ENCODE measurements around the gene YIF1B. TPM values are rescaled to one million over a fixed set of nuclear protein-coding genes. Genes with fewer than 3 reads are reported as not detected.

YIF1B gene
- total and polyA plus RNA-seq, 2 donors (not counting 1 experiment from before 2014, with no cell fraction given), result 31.6 to 58.3 TPM

GRCh38 chr19:38273499-38273898 is 42.2 kb downstream of the YIF1B start:
- peaks cover 12% of the 10 kb centered on the region for H4K20me1 ChIP-seq (ENCODE audit: control insufficient read depth, insufficient read depth, low read length, poor library complexity, severe bottlenecking)

GRCh38 chr19:38270587-38271167 is 45.1 kb downstream of the YIF1B start:
- peaks cover 25% of the 10 kb centered on the region for H3K4me1 Mint-ChIP-seq
- no peak for DNase-seq
- no peaks in the 10 kb centered on the region for H3K27me3 ChIP-seq (replicated peaks in 1 of 4; ENCODE audit: control extremely low read depth in 1 of 4, control insufficient read depth in 3 of 4, insufficient read depth in 4 of 4, low read length in 3 of 4)
- no peaks in the 10 kb centered on the region for H3K36me3 ChIP-seq (replicated peaks in 1 of 2; ENCODE audit: control extremely low read depth in 1 of 2, control insufficient read depth in 1 of 2, extremely low read depth in 1 of 2, insufficient read depth in 2 of 2, low read length in 1 of 2)
- peaks cover 12% of the 10 kb centered on the region for H4K20me1 ChIP-seq (ENCODE audit: control insufficient read depth, insufficient read depth, low read length, poor library complexity, severe bottlenecking)
- ChIA-PET CTCF (no interaction called here), POLR2A (no interaction called here)
- no peaks in the 10 kb centered on the region for H3K27me3 Mint-ChIP-seq
- no peak overlapping the region for H3K4me3 ChIP-seq (ENCODE audit: control extremely low read depth in 1 of 5, extremely low read depth in 1 of 5, insufficient read depth in 1 of 5, low read depth in 2 of 5, low read length in 4 of 5)
- H3K9me3 Mint-ChIP-seq (ENCODE audit: insufficient read depth), result no peaks in the 10 kb centered on the region
- 95% methylated on average over 2 of the region's 5 CpGs for WGBS (ENCODE audit: insufficient coverage)
- no peaks in the 10 kb centered on the region for H3K9me3 ChIP-seq (ENCODE audit: control extremely low read depth in 1 of 3, control insufficient read depth in 2 of 3, insufficient read depth in 1 of 3, low read length in 2 of 3)
- intact Hi-C loops (cut with micrococcal nuclease), result no loop called here
- H3K4me3 Mint-ChIP-seq, result no peak overlapping the region
- no peak overlapping the region for H3K4me2 ChIP-seq (replicated peaks; ENCODE audit: low read depth, low read length, poor library complexity, severe bottlenecking)
- no peak for ATAC-seq (ENCODE audit: low read depth)
- no peak overlapping the region for H3K27ac ChIP-seq (ENCODE audit: low read length in 2 of 2)
- H3K9ac ChIP-seq (ENCODE audit: low read length), result no peak overlapping the region
- peaks cover 74% of the 10 kb centered on the region for H3K79me2 ChIP-seq (ENCODE audit: control insufficient read depth, insufficient read depth, low read length)
- peaks cover under 1 to 3% of the 10 kb centered on the region in 2 donors for H3K4me1 ChIP-seq (ENCODE audit: control insufficient read depth in 2 of 2, insufficient read depth in 2 of 2, low read length in 2 of 2)
- H3K27ac Mint-ChIP-seq, result no peak overlapping the region
- no peak overlapping the region for H2AFZ ChIP-seq (ENCODE audit: insufficient read depth, low read depth, low read length, poor library complexity, severe bottlenecking)
- TF ChIP-seq CTCF (IDR thresholded peaks at IDR 0.05), result no peak
- no peak for TF ChIP-seq EZH2 (IDR thresholded peaks at IDR 0.05; ENCODE audit: borderline replicate concordance, insufficient read depth, low read depth, low read length, poor library complexity, severe bottlenecking)

More at GRCh38 chr19:38273499-38273898, 42.2 kb downstream of the YIF1B start:
- Histone ChIP-seq H3K27ac (ENCODE audit: low read length in 2 of 2) (no peak overlapping the region), H3K36me3 (replicated peaks in 1 of 2; ENCODE audit: control extremely low read depth in 1 of 2, control insufficient read depth in 1 of 2, extremely low read depth in 1 of 2, insufficient read depth in 2 of 2, low read length in 1 of 2) (no peaks in the 10 kb centered on the region), H2AFZ (ENCODE audit: insufficient read depth, low read depth, low read length, poor library complexity, severe bottlenecking) (no peak overlapping the region), H3K79me2 (ENCODE audit: control insufficient read depth, insufficient read depth, low read length) (peaks cover 66% of the 10 kb centered on the region), H3K9ac (ENCODE audit: low read length) (no peak overlapping the region), H3K27me3 (replicated peaks in 1 of 4; ENCODE audit: control extremely low read depth in 1 of 4, control insufficient read depth in 3 of 4, insufficient read depth in 4 of 4, low read length in 3 of 4) (no peaks in the 10 kb centered on the region), H3K4me3 (ENCODE audit: control extremely low read depth in 1 of 5, extremely low read depth in 1 of 5, insufficient read depth in 1 of 5, low read depth in 2 of 5, low read length in 4 of 5) (no peak overlapping the region), H3K4me2 (replicated peaks; ENCODE audit: low read depth, low read length, poor library complexity, severe bottlenecking) (no peak overlapping the region), H3K4me1 (ENCODE audit: control insufficient read depth in 2 of 2, insufficient read depth in 2 of 2, low read length in 2 of 2) (no peaks in the 10 kb centered on the region), H3K9me3 (ENCODE audit: control extremely low read depth in 1 of 3, control insufficient read depth in 2 of 3, insufficient read depth in 1 of 3, low read length in 2 of 3) (no peaks in the 10 kb centered on the region)
- ChIA-PET POLR2A (no interaction called here), CTCF (interaction anchor here (0.6 kb wide), 1 partner anchor 17 kb away, joined by 3 read pairs; no protein-coding TSS in a partner anchor)
- DNase-seq (no peak), ATAC-seq (ENCODE audit: low read depth) (no peak)
- Mint-ChIP-seq H3K4me3 (no peak overlapping the region), H3K27me3 (no peaks in the 10 kb centered on the region), H3K9me3 (ENCODE audit: insufficient read depth) (no peaks in the 10 kb centered on the region), H3K27ac (no peak overlapping the region), H3K4me1 (peaks cover 5% of the 10 kb centered on the region)
- WGBS (ENCODE audit: insufficient coverage), result no CpG with 5 or more reads among the region's 2 CpGs
- intact Hi-C loops (cut with micrococcal nuclease), result no loop called here
- no peak for TF ChIP-seq CTCF (IDR thresholded peaks at IDR 0.05)
- no peak for TF ChIP-seq EZH2 (IDR thresholded peaks at IDR 0.05; ENCODE audit: borderline replicate concordance, insufficient read depth, low read depth, low read length, poor library complexity, severe bottlenecking)

Data from B cell (primary cell).